SK-N-SH treated with all-trans-retinoic acid at 6 μM for 48 hours (cell line): ENCODE data around the gene TXK.

Source experiments
- CREB5 ChIP-seq: fragments of 250-450 bp; sonication (Bioruptor Pico); IDR thresholded peaks from 2 replicates; pipeline ENCODE4 v1.5.1; 2020; ENCODE audit warnings: low read depth, mild to moderate bottlenecking, moderate library complexity
- CSDC2 ChIP-seq: fragments of 250-450 bp; sonication (Bioruptor Pico); IDR thresholded peaks from 2 replicates; pipeline ENCODE4 v1.5.0; 2020; ENCODE audit warnings: mild to moderate bottlenecking, moderate library complexity
- ISL1 ChIP-seq: fragments of 250-450 bp; sonication (Bioruptor Pico); IDR thresholded peaks from 2 replicates; pipeline ENCODE4 v2.1.2; 2022; ENCODE audit warnings: mild to moderate bottlenecking, moderate library complexity
- OSR1 ChIP-seq: fragments of 250-450 bp; sonication (Bioruptor Pico); IDR thresholded peaks from 2 replicates; pipeline ENCODE4 v1.8.0; 2022; ENCODE audit warnings: moderate library complexity, mild to moderate bottlenecking, inconsistent platforms
- PATZ1 ChIP-seq: fragments of 250-450 bp; sonication (Bioruptor Pico); IDR thresholded peaks from 2 replicates; pipeline ENCODE4 v1.8.0; 2020; ENCODE audit warnings: mild to moderate bottlenecking, moderate library complexity, borderline replicate concordance
- RARB ChIP-seq: fragments of 250-450 bp; sonication (Bioruptor Pico); IDR thresholded peaks from 2 replicates; pipeline ENCODE4 v1.8.0; 2021; ENCODE audit warnings: mild to moderate bottlenecking, moderate library complexity
- TCF4 ChIP-seq: fragments of 250-450 bp; sonication (Bioruptor Pico); IDR thresholded peaks from 2 replicates; pipeline ENCODE4 v1.8.0; 2021; ENCODE audit warnings: mild to moderate bottlenecking, moderate library complexity, borderline replicate concordance
- TOX ChIP-seq: fragments of 250-450 bp; sonication (Bioruptor Pico); IDR thresholded peaks from 2 replicates; pipeline ENCODE4 v1.8.0; 2021; ENCODE audit warnings: mild to moderate bottlenecking, moderate library complexity, borderline replicate concordance
- ZFP3 ChIP-seq: fragments of 250-450 bp; sonication (Bioruptor Pico); IDR thresholded peaks from 2 replicates; pipeline ENCODE4 v1.5.0; 2020; ENCODE audit warnings: mild to moderate bottlenecking, moderate library complexity
- ZFP30 ChIP-seq: fragments of 450-650 bp; formaldehyde crosslinking; IDR thresholded peaks from 2 replicates; pipeline ENCODE4 v1.5.0; 2022; ENCODE audit warnings: mild to moderate bottlenecking, moderate library complexity
- ZNF70 ChIP-seq: fragments of 450-650 bp; formaldehyde crosslinking; IDR thresholded peaks from 2 replicates; pipeline ENCODE4 v1.5.0; 2020; ENCODE audit warnings: mild to moderate bottlenecking, moderate library complexity
- ZNF8 ChIP-seq: fragments of 450-650 bp; formaldehyde crosslinking; IDR thresholded peaks from 2 replicates; pipeline ENCODE4 v1.5.0; 2020; ENCODE audit warnings: mild to moderate bottlenecking, moderate library complexity
- TF ChIP-seq, protein P1 (sequence below): fragments of 250-450 bp; sonication (Bioruptor Pico); IDR thresholded peaks from 2 replicates; pipeline ENCODE4 v1.5.1; 2021; ENCODE audit warnings: mild to moderate bottlenecking, moderate library complexity

- TF ChIP-seq PATZ1 (no peak), ZFP30 (CRISPR knock-in tag) (no peak), CSDC2 (CRISPR knock-in tag) (no peak), TCF4 (CRISPR knock-in tag) (no peak), ZNF8 (CRISPR knock-in tag) (no peak), ISL1 (CRISPR knock-in tag) (no peak), ZFP3 (CRISPR knock-in tag) (no peak), RARB (CRISPR knock-in tag) (no peak), ZNF70 (CRISPR knock-in tag) (no peak), CREB5 (CRISPR knock-in tag) (no peak), TOX (CRISPR knock-in tag) (no peak), OSR1 (no peak)
- TF ChIP-seq, protein P1, sequence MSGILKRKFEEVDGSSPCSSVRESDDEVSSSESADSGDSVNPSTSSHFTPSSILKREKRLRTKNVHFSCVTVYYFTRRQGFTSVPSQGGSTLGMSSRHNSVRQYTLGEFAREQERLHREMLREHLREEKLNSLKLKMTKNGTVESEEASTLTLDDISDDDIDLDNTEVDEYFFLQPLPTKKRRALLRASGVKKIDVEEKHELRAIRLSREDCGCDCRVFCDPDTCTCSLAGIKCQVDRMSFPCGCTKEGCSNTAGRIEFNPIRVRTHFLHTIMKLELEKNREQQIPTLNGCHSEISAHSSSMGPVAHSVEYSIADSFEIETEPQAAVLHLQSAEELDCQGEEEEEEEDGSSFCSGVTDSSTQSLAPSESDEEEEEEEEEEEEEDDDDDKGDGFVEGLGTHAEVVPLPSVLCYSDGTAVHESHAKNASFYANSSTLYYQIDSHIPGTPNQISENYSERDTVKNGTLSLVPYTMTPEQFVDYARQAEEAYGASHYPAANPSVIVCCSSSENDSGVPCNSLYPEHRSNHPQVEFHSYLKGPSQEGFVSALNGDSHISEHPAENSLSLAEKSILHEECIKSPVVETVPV (CRISPR knock-in tag): no peak
Measured at GRCh38 chr4:48095441-48095840, 38.6 kb downstream of the TXK start.
